SU-DHL-6 (cell line): ENCODE data around the gene LPXN.

Experiments
- EZH2phosphoT487 ChIP-seq: fragments of 200-600 bp; sonication (generic), shearing (Covaris generic); conservative IDR thresholded peaks from 2 replicates; pipeline ENCODE4 v1.6.1; 2018; ENCODE audit warnings: mild to moderate bottlenecking, antibody characterized with exemption, low read length, moderate library complexity, mixed read lengths
- TF ChIP-seq, protein P1 (sequence below): fragments of 200-600 bp; sonication (generic); IDR thresholded peaks from one replicate; pipeline ENCODE4 v1.5.1; 2017; ENCODE audit warnings: antibody characterized with exemption, mild to moderate bottlenecking, low read length, moderate library complexity; ENCODE audit not compliant: insufficient read depth, poor library complexity, severe bottlenecking

- TF ChIP-seq, protein P1, sequence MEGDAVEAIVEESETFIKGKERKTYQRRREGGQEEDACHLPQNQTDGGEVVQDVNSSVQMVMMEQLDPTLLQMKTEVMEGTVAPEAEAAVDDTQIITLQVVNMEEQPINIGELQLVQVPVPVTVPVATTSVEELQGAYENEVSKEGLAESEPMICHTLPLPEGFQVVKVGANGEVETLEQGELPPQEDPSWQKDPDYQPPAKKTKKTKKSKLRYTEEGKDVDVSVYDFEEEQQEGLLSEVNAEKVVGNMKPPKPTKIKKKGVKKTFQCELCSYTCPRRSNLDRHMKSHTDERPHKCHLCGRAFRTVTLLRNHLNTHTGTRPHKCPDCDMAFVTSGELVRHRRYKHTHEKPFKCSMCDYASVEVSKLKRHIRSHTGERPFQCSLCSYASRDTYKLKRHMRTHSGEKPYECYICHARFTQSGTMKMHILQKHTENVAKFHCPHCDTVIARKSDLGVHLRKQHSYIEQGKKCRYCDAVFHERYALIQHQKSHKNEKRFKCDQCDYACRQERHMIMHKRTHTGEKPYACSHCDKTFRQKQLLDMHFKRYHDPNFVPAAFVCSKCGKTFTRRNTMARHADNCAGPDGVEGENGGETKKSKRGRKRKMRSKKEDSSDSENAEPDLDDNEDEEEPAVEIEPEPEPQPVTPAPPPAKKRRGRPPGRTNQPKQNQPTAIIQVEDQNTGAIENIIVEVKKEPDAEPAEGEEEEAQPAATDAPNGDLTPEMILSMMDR, result no peak
- TF ChIP-seq EZH2phosphoT487, result no peak
These were observed 21.0 kb upstream of the LPXN start for GRCh38 chr11:58596621-58597020.
